Measurements from ENCODE around the gene ATP6V0B.

ATP6V0B gene

DNA sequence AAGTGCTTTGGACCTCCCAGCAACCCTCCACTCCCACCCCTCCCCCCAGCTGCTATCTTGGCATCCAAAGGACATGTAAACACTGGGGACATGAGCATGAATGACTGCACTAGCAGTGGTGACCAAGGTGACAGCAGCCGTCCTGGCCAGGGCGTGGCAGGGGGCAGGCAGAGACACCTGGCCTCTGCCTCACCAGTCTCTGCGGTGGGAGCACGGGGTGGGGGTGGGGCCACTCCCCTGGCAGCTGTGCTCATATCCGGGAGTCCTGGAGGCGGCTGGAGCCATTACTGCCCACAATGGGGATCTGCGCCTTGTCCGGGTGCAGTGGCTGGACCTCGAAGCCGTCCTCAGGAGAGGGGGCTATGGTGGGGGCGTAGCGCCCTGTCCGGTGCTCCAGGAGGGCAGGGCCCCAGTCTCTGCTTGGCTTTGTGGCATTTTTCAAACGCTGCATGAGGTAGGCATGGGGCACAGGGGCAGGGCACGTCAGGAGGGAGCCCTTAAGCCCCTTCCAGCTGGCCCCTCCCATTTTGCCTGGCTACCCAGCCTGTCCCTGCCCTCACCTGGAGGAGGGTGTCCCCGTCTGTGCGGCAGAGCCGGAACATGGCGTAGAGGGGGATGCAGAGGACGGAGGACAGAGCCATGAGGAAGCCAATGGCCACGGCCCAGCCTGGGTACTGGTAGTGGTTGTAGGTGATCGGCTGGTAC lies 22.7 kb downstream of the ATP6V0B start:
- Histone ChIP-seq H3K27ac (ENCODE audit: low read length) (no peak overlapping the region), H3K36me3 (ENCODE audit: control insufficient read depth in 1 of 2, insufficient read depth in 2 of 2, low read length in 2 of 2) (peaks cover 0 to 10% of the 10 kb centered on the region in 2 donors), H3K9me3 (ENCODE audit: control insufficient read depth in 1 of 2, low read length in 2 of 2) (no peaks in the 10 kb centered on the region), H3K4me1 (ENCODE audit: control insufficient read depth in 1 of 2, insufficient read depth in 2 of 2, low read length in 2 of 2) (peaks cover 0 to 8% of the 10 kb centered on the region in 2 donors), H3K27me3 (ENCODE audit: low read depth, low read length) (no peaks in the 10 kb centered on the region), H3K4me3 (ENCODE audit: low read depth in 1 of 2, low read length in 2 of 2) (no peak overlapping the region)

DNA sequence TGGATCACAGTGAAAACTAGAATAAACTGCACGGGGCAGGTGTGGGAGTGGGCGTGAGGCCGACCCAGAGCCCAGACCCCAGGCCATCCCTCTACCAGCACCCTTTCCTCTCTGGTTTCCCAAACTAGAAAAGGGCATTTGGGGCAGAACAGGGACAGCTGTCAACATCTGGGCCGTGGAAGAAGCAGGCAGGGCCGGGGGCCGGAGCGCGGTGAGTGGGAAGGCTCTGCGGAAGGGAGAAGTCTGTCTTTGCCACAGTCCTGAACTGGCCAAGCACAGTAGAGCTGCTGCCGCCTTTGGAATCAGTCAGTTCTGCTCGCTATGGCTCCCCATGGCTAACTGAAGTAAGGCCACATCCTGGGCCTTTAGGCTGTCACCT lies 23.2 kb downstream of the ATP6V0B start:
- H3K4me1 ChIP-seq (ENCODE audit: control insufficient read depth in 1 of 2, insufficient read depth in 2 of 2, low read length in 2 of 2), result peaks cover 0 to 8% of the 10 kb centered on the region in 2 donors
- H3K4me3 ChIP-seq (ENCODE audit: low read depth in 1 of 2, low read length in 2 of 2), result no peak overlapping the region
- no peak overlapping the region for H3K27ac ChIP-seq (ENCODE audit: low read length)
- H3K36me3 ChIP-seq (ENCODE audit: control insufficient read depth in 1 of 2, insufficient read depth in 2 of 2, low read length in 2 of 2), result peaks cover 0 to 13% of the 10 kb centered on the region in 2 donors
- no peaks in the 10 kb centered on the region for H3K27me3 ChIP-seq (ENCODE audit: low read depth, low read length)
- no peaks in the 10 kb centered on the region for H3K9me3 ChIP-seq (ENCODE audit: control insufficient read depth in 1 of 2, low read length in 2 of 2)

DNA sequence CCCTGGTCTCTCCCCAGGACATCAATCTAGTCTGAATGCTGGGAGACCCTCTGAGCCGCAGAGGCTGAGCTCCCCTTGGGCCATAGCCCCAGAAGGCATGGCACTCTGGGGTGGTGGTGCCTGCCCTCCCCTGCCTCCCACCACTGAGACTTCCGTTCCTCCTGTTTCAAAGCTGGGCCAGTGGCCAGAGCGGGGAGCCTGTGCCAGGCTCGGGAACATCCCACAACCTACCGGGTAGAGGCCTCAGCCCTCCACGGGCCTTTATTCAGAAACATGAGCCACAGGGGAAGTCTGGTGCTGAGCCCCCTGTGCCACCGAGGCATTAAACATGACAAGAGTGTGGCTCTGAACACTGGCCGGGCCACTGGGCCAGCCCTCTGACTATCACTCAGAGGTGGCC lies 24.7 kb downstream of the ATP6V0B start:
- Histone ChIP-seq H3K27me3 (ENCODE audit: low read depth, low read length) (no peaks in the 10 kb centered on the region), H3K4me3 (ENCODE audit: low read depth in 1 of 2, low read length in 2 of 2) (no peak overlapping the region), H3K36me3 (ENCODE audit: control insufficient read depth in 1 of 2, insufficient read depth in 2 of 2, low read length in 2 of 2) (peaks cover 0 to 14% of the 10 kb centered on the region in 2 donors), H3K9me3 (ENCODE audit: control insufficient read depth in 1 of 2, low read length in 2 of 2) (no peaks in the 10 kb centered on the region), H3K4me1 (ENCODE audit: control insufficient read depth in 1 of 2, insufficient read depth in 2 of 2, low read length in 2 of 2) (peaks cover 0 to 8% of the 10 kb centered on the region in 2 donors), H3K27ac (ENCODE audit: low read length) (no peak overlapping the region)

DNA sequence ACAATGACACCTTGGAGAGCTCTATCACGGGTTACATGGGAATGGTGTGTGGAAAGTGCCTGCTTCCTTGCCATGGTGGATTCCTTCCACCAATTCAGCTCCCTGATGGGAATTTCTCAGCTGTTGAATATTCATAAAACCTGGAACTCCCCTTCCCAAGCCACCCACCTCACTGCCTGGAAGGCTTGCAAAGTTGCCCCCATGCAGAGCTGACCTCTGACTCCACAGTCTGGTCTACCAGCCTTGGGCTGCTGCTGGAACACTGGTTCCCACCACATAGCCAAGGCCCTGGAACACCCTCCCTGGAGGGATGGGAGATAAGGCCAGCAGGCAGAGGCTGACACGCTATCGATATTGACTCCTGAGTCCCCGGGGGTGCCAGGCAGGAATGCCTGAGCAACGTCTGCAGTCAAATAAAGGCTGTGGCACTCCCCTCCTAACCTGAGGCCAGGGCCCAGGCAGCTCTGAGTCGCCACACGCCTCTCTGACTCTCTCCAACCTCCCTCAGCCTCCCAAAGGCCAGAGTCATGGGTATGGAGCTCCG lies 25.4 kb downstream of the ATP6V0B start:
- H3K9me3 ChIP-seq (ENCODE audit: control insufficient read depth in 1 of 2, low read length in 2 of 2), result no peaks in the 10 kb centered on the region
- H3K4me3 ChIP-seq (ENCODE audit: low read depth in 1 of 2, low read length in 2 of 2), result no peak overlapping the region
- H3K27me3 ChIP-seq (ENCODE audit: low read depth, low read length), result no peaks in the 10 kb centered on the region
- peaks cover 0 to 14% of the 10 kb centered on the region in 2 donors for H3K36me3 ChIP-seq (ENCODE audit: control insufficient read depth in 1 of 2, insufficient read depth in 2 of 2, low read length in 2 of 2)
- peaks cover 0 to 8% of the 10 kb centered on the region in 2 donors for H3K4me1 ChIP-seq (ENCODE audit: control insufficient read depth in 1 of 2, insufficient read depth in 2 of 2, low read length in 2 of 2)
- no peak overlapping the region for H3K27ac ChIP-seq (ENCODE audit: low read length)

DNA sequence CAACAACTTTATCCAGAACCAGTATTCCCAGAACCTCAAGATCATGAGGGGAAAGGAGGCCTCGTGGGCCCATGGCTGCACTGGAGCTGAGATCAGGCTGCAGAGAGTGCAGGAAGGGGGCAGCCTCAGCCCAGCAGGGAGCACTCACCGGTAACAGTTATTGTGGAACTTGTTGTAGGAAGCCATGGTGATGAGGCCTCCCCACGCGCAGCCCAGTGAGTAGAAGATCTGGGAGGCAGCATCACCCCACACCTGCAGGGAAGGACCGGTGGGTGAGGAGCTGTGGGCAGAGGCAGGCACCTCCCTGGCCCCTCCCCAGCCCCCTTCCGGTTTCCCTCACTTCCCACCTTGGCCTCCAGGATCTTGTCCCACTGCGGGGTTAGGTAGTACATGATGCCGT lies 27.4 kb downstream of the ATP6V0B start:
- no peaks in the 10 kb centered on the region for H3K9me3 ChIP-seq (ENCODE audit: control insufficient read depth in 1 of 2, low read length in 2 of 2)
- H3K4me3 ChIP-seq (ENCODE audit: low read depth in 1 of 2, low read length in 2 of 2), result no peak overlapping the region
- no peaks in the 10 kb centered on the region for H3K27me3 ChIP-seq (ENCODE audit: low read depth, low read length)
- H3K4me1 ChIP-seq (ENCODE audit: control insufficient read depth in 1 of 2, insufficient read depth in 2 of 2, low read length in 2 of 2), result peaks cover 0 to 1% of the 10 kb centered on the region in 2 donors
- H3K27ac ChIP-seq (ENCODE audit: low read length), result no peak overlapping the region
- peaks cover 0 to 14% of the 10 kb centered on the region in 2 donors for H3K36me3 ChIP-seq (ENCODE audit: control insufficient read depth in 1 of 2, insufficient read depth in 2 of 2, low read length in 2 of 2)

DNA sequence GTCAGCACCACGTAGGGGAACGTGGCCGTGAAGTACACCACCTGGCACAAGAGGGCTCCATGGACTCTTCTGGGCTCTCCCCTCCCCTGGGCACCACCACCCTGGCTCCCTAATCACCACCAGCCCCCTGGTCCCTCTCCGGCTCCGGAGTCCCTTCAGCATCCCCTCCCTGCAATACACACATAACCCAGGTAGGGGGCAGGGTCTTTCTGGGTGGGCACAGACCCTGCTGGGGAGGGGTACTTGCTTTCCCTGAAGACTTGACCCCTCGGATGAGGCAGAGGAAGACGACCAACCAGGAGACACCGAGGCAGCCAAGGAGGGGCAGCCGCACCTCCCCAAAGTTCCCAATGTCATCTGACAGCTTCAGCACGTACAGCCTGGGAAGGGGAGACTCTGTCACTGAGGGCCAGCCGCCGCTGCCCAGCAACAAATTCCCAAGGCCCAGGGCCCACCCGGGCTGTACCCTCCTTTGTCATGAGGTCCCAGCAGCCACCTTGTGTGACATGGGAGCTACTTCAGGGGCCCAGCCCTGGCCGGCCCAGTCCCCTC lies 27.9 kb downstream of the ATP6V0B start:
- Histone ChIP-seq H3K36me3 (ENCODE audit: control insufficient read depth in 1 of 2, insufficient read depth in 2 of 2, low read length in 2 of 2) (peaks cover 0 to 14% of the 10 kb centered on the region in 2 donors), H3K27me3 (ENCODE audit: low read depth, low read length) (no peaks in the 10 kb centered on the region), H3K27ac (ENCODE audit: low read length) (no peak overlapping the region), H3K4me1 (ENCODE audit: control insufficient read depth in 1 of 2, insufficient read depth in 2 of 2, low read length in 2 of 2) (no peaks in the 10 kb centered on the region), H3K4me3 (ENCODE audit: low read depth in 1 of 2, low read length in 2 of 2) (no peak overlapping the region), H3K9me3 (ENCODE audit: control insufficient read depth in 1 of 2, low read length in 2 of 2) (no peaks in the 10 kb centered on the region)

DNA sequence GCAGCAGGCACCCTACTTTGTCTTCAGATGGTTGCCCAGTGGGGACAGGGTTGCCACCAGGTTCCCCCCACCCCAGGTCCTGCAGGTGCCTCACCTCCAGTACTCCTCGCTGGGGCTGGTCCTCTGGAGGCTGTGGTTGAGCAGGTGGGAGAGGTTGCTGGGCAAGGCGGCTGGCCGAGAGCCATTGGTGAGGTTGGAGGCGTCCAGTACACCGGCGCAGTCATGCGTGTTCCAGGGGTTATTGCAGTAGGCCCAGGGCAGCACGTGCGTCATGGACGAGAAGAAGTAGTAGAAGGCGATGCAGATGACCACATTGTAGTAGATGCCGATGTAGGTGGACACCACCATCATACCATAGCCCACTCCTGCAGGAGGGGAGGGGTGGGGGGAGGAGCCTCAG lies 33.5 kb downstream of the ATP6V0B start:
- H3K36me3 ChIP-seq (ENCODE audit: control insufficient read depth in 1 of 2, insufficient read depth in 2 of 2, low read length in 2 of 2), result no peaks in the 10 kb centered on the region
- H3K4me3 ChIP-seq (ENCODE audit: low read depth in 1 of 2, low read length in 2 of 2), result no peak overlapping the region
- H3K27ac ChIP-seq (ENCODE audit: low read length), result no peak overlapping the region

DNA sequence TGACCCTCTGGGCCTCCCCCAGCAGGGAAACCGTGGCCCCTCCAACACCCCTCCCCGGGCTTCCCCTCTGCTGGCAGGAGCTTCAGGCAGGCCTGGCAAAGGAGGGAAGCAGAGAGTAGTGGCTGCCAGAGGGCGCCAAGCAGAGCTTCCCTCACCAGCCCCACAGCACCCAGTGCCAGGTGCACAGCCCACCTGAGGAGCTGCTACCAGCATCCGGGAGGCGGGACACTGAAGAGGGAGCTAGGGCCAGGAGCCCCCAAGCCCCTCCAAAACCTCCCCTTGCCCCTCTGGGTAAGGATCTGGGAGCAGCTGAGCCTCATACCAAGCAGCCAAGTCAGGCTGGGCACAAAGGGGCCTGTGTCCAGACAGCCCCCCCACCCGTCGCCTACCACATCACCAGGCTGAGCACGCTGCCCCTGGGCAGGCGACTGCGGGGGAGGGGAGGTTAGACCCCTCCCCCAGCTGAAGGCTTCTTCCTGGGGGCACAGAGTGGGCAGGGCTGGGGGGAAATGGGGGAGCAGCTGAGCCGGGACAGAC lies 36.2 kb downstream of the ATP6V0B start:
- H3K27me3 ChIP-seq (ENCODE audit: low read depth, low read length), result no peaks in the 10 kb centered on the region
- no peaks in the 10 kb centered on the region for H3K36me3 ChIP-seq (ENCODE audit: control insufficient read depth in 1 of 2, insufficient read depth in 2 of 2, low read length in 2 of 2)
- peaks cover 0 to 6% of the 10 kb centered on the region in 2 donors for H3K4me1 ChIP-seq (ENCODE audit: control insufficient read depth in 1 of 2, insufficient read depth in 2 of 2, low read length in 2 of 2)
- no peaks in the 10 kb centered on the region for H3K9me3 ChIP-seq (ENCODE audit: control insufficient read depth in 1 of 2, low read length in 2 of 2)
- no peak overlapping the region for H3K4me3 ChIP-seq (ENCODE audit: low read depth in 1 of 2, low read length in 2 of 2)
- no peak overlapping the region for H3K27ac ChIP-seq (ENCODE audit: low read length)

More for the DNA sequence above, 33.5 kb downstream of the ATP6V0B start:
- Histone ChIP-seq H3K9me3 (ENCODE audit: control insufficient read depth in 1 of 2, low read length in 2 of 2) (no peaks in the 10 kb centered on the region), H3K27me3 (ENCODE audit: low read depth, low read length) (no peaks in the 10 kb centered on the region), H3K4me1 (ENCODE audit: control insufficient read depth in 1 of 2, insufficient read depth in 2 of 2, low read length in 2 of 2) (no peaks in the 10 kb centered on the region)

DNA sequence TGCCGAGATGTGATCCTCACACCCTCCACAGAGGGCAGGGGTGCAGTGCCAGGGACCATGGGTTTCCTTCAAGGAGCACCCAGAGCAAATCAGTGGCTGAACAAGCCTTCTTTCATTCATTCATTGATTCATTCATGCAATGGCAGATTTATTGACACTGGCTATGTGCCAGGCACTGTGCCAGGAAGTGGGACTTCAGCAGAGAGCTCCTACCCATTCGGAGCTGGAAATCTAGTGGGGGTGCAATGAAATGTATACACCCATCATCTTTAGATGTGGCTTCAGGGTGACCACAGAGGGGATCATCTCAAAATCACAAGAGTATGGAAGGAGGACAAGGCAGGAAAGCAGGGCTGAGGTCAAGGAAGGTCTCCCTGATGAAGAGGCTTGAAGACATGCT lies 37.6 kb downstream of the ATP6V0B start:
- no peaks in the 10 kb centered on the region for H3K36me3 ChIP-seq (ENCODE audit: control insufficient read depth in 1 of 2, insufficient read depth in 2 of 2, low read length in 2 of 2)
- no peak overlapping the region for H3K27ac ChIP-seq (ENCODE audit: low read length)
- peaks cover 0 to 6% of the 10 kb centered on the region in 2 donors for H3K4me1 ChIP-seq (ENCODE audit: control insufficient read depth in 1 of 2, insufficient read depth in 2 of 2, low read length in 2 of 2)
- H3K9me3 ChIP-seq (ENCODE audit: control insufficient read depth in 1 of 2, low read length in 2 of 2), result no peaks in the 10 kb centered on the region
- no peaks in the 10 kb centered on the region for H3K27me3 ChIP-seq (ENCODE audit: low read depth, low read length)
- H3K4me3 ChIP-seq (ENCODE audit: low read depth in 1 of 2, low read length in 2 of 2), result no peak overlapping the region

DNA sequence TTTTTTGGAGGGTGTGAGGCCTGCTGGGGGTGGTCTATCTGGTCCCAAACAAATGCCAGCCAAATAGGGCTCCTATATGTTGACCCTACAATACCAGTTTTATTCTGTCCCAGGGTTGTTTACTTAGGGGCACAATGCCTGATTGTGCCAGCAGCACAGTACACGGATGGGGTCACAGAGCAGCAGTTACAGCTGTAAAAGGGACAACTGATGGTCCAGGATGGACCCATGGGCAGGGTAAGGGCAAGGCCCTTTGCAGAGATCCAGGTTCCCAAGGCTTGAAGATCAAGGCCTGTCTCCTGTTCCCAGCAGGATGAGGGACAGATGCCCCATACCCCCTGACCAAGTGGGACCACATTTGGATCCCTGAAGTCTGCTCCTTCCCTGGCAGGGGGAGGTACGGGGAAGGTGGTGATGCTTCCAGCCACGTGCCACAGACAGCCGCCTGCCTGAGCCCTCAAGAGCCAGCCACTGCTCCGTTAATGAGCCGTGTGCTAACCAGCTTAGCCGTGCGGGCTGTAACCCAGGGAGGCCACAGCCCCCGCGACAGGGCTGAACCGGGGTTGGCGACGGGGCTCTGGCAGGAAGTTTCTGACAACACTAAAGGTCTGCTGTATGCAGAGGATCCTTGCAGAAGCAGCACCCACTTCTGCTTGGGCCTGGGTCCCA lies 38.3 kb downstream of the ATP6V0B start:
- H3K9me3 ChIP-seq (ENCODE audit: control insufficient read depth in 1 of 2, low read length in 2 of 2), result no peaks in the 10 kb centered on the region
- no peak overlapping the region for H3K4me3 ChIP-seq (ENCODE audit: low read depth in 1 of 2, low read length in 2 of 2)
- H3K4me1 ChIP-seq (ENCODE audit: control insufficient read depth in 1 of 2, insufficient read depth in 2 of 2, low read length in 2 of 2), result peaks cover 0 to 6% of the 10 kb centered on the region in 2 donors
- H3K36me3 ChIP-seq (ENCODE audit: control insufficient read depth in 1 of 2, insufficient read depth in 2 of 2, low read length in 2 of 2), result peaks cover 0 to 4% of the 10 kb centered on the region in 2 donors
- no peak overlapping the region for H3K27ac ChIP-seq (ENCODE audit: low read length)
- H3K27me3 ChIP-seq (ENCODE audit: low read depth, low read length), result no peaks in the 10 kb centered on the region

DNA sequence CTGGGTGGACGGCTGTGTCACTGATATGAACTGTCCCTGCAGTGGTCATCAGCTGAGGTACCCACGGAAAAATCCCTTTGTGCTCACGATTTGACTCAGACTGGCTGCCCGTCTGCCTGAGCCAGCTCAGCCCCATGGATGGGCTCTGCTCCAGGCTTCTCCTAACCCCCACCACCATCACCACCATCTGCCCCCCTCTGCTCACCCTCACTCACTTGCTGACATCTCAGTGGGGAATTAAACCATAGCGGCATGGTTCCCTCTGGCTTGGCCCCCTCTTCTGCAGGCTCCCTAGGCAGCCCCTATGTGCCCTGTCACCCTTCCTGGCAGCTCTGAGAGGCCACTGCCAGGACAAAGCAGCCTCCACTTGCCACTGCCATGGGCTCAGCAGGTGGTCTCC lies 39.2 kb downstream of the ATP6V0B start:
- H3K27ac ChIP-seq (ENCODE audit: low read length), result no peak overlapping the region
- no peak overlapping the region for H3K4me3 ChIP-seq (ENCODE audit: low read depth in 1 of 2, low read length in 2 of 2)
- H3K9me3 ChIP-seq (ENCODE audit: control insufficient read depth in 1 of 2, low read length in 2 of 2), result no peaks in the 10 kb centered on the region
- H3K36me3 ChIP-seq (ENCODE audit: control insufficient read depth in 1 of 2, insufficient read depth in 2 of 2, low read length in 2 of 2), result peaks cover 0 to 4% of the 10 kb centered on the region in 2 donors
- peaks cover 0 to 6% of the 10 kb centered on the region in 2 donors for H3K4me1 ChIP-seq (ENCODE audit: control insufficient read depth in 1 of 2, insufficient read depth in 2 of 2, low read length in 2 of 2)
- H3K27me3 ChIP-seq (ENCODE audit: low read depth, low read length), result no peaks in the 10 kb centered on the region

All from muscle layer of duodenum (tissue), 2 donors.